ENCODE data around the gene SEPTIN3. TPM values are rescaled to one million over a fixed set of nuclear protein-coding genes. Genes with fewer than 3 reads are reported as not detected.

Gene SEPTIN3
- total RNA-seq, 1 donor from 2014 or later = 0.46 TPM

GRCh38 chr22:41935509-41935908 lies 33.7 kb upstream of the SEPTIN3 start:
- H3K27ac Mint-ChIP-seq (ENCODE audit: unreplicated experiment) = no peak overlapping the region
- no peak for TF ChIP-seq CTCF (IDR thresholded peaks at IDR 0.05)

GRCh38 chr22:41936894-41937169 lies 32.4 kb upstream of the SEPTIN3 start:
- Mint-ChIP-seq H3K36me3 (ENCODE audit: unreplicated experiment) (no peaks in the 10 kb centered on the region), H3K27me3 (ENCODE audit: unreplicated experiment) (no peaks in the 10 kb centered on the region), H3K4me1 (ENCODE audit: unreplicated experiment) (peaks cover 12% of the 10 kb centered on the region), H3K9me3 (ENCODE audit: unreplicated experiment) (no peaks in the 10 kb centered on the region), H3K4me3 (ENCODE audit: unreplicated experiment) (no peak overlapping the region), H3K27ac (ENCODE audit: unreplicated experiment) (no peak overlapping the region)
- TF ChIP-seq CTCF (IDR thresholded peaks at IDR 0.05) = no peak
- no peak for DNase-seq (ENCODE audit: extremely low spot score, unreplicated experiment)

More at GRCh38 chr22:41935509-41935908, 33.7 kb upstream of the SEPTIN3 start:
- peaks cover 5% of the 10 kb centered on the region for H3K4me1 Mint-ChIP-seq (ENCODE audit: unreplicated experiment)
- no peak overlapping the region for H3K4me3 Mint-ChIP-seq (ENCODE audit: unreplicated experiment)
- H3K9me3 Mint-ChIP-seq (ENCODE audit: unreplicated experiment) = no peaks in the 10 kb centered on the region
- no peak for DNase-seq (ENCODE audit: extremely low spot score, unreplicated experiment)
- H3K36me3 Mint-ChIP-seq (ENCODE audit: unreplicated experiment) = no peaks in the 10 kb centered on the region
- H3K27me3 Mint-ChIP-seq (ENCODE audit: unreplicated experiment) = no peaks in the 10 kb centered on the region

GRCh38 chr22:41939981-41940831 lies 29.0 kb upstream of the SEPTIN3 start:
- no peak for DNase-seq (ENCODE audit: extremely low spot score, unreplicated experiment)
- Mint-ChIP-seq H3K27me3 (ENCODE audit: unreplicated experiment) (no peaks in the 10 kb centered on the region), H3K4me1 (ENCODE audit: unreplicated experiment) (peaks cover 12% of the 10 kb centered on the region), H3K9me3 (ENCODE audit: unreplicated experiment) (no peaks in the 10 kb centered on the region), H3K27ac (ENCODE audit: unreplicated experiment) (peak overlapping the region; percentile 89), H3K4me3 (ENCODE audit: unreplicated experiment) (no peak overlapping the region), H3K36me3 (ENCODE audit: unreplicated experiment) (no peaks in the 10 kb centered on the region)
- no peak for TF ChIP-seq CTCF (IDR thresholded peaks at IDR 0.05)

- Mint-ChIP-seq H3K9me3 (ENCODE audit: unreplicated experiment) (no peaks in the 10 kb centered on the region), H3K4me1 (ENCODE audit: unreplicated experiment) (peaks cover 17% of the 10 kb centered on the region), H3K27ac (ENCODE audit: unreplicated experiment) (peak overlapping the region; percentile 89), H3K4me3 (ENCODE audit: unreplicated experiment) (no peak overlapping the region), H3K27me3 (ENCODE audit: unreplicated experiment) (no peaks in the 10 kb centered on the region), H3K36me3 (ENCODE audit: unreplicated experiment) (no peaks in the 10 kb centered on the region)
- TF ChIP-seq CTCF (IDR thresholded peaks at IDR 0.05) = peak; percentile 93
- DNase-seq (ENCODE audit: extremely low spot score, unreplicated experiment) = peak; percentile 95
Observed at GRCh38 chr22:41940832-41941765, 28.1 kb upstream of the SEPTIN3 start.
